Body of pancreas (tissue), 4 donors: Measurements from ENCODE around the gene CLTC. TPM values are rescaled to one million over a fixed set of nuclear protein-coding genes. Genes with fewer than 3 reads are reported as not detected.
"Not testable (repeated sequence)": the region's sequence is repeated elsewhere in the genome, so short reads cannot be mapped to it uniquely, and the experiment has no call there.

Experiments used
- ATAC-seq: fragments of 150-250 bp; one replicate; pipeline ENCODE4 v1.9.1; 2016
- DNase-seq, 4 donors: peaks; one replicate each; pipeline ENCODE4 v3.0.0-alpha.2; 2019
- H3K27ac ChIP-seq, 4 donors: fragments of 200-600 bp; sonication (generic); 1 replicate in 3 of 4; 2 replicates in 1 of 4; pipeline versions ENCODE4 v1.5.1 to v1.6.1; 2016 to 2019; ENCODE audit warnings: mild to moderate bottlenecking in 1 of 4, mixed read lengths in 1 of 4, moderate library complexity in 1 of 4
- H3K27me3 ChIP-seq, 2 donors: fragments of 200-600 bp; sonication (generic); one replicate each; pipeline ENCODE4 v1.6.0; 2016; ENCODE audit warnings: mild to moderate bottlenecking in 1 of 2
- H3K36me3 ChIP-seq, 2 donors: fragments of 200-600 bp; sonication (generic); replicated peaks in 1 of 2; 2 replicates each; pipeline ENCODE4 v1.5.1; 2016; ENCODE audit warnings: low read depth in 2 of 2; ENCODE audit not compliant: insufficient read depth in 1 of 2
- H3K4me1 ChIP-seq: fragments of 200-600 bp; sonication (generic); one replicate; pipeline ENCODE4 v1.6.0; 2016
- H3K4me3 ChIP-seq, 2 donors: fragments of 200-600 bp; sonication (generic); 1 replicate in 1 of 2; 2 replicates in 1 of 2; pipeline ENCODE4 v1.5.1; 2016 to 2019
- H3K9me3 ChIP-seq, 3 donors: fragments of 200-600 bp; sonication (generic); 1 replicate in 2 of 3; 2 replicates in 1 of 3; pipeline ENCODE4 v1.5.1; 2016
- CTCF ChIP-seq, 7 experiments: fragments of 450-650 bp in 4 of 7; fragments of 200-600 bp in 3 of 7; sonication (generic) in 3 of 7; IDR thresholded peaks; one replicate each; pipeline ENCODE4 v1.5.1; 2016 to 2019; ENCODE audit warnings: antibody characterized with exemption in 7 of 7
- POLR2A ChIP-seq, 3 donors: fragments of 450-650 bp; IDR thresholded peaks; one replicate each; pipeline ENCODE4 v1.6.1; 2016; ENCODE audit warnings: antibody characterized with exemption in 3 of 3, mild to moderate bottlenecking in 2 of 3
- WGBS, 2 donors: methylation state at CpG; one replicate each; pipeline ENCODE4 v1.1.5; 2017; 5-methylcytosine and 5-hydroxymethylcytosine counted together
- intact Hi-C: fragments of 100-400 bp; cut with DNase I; formaldehyde crosslinking; loops from one replicate; pipeline ENCODE4 v1.15.1; 2023
- total RNA-seq, 2 donors: library from RNA; depleted of rRNA; stranded (reverse); fragments of >200 nt; gene quantifications; one replicate each; pipeline ENCODE4 v1.1.0, GENCODE V29; 2016

Gene CLTC
- total RNA-seq, 2 donors from 2014 or later, result 78.1 to 112 TPM

GRCh38 chr17:59652119-59652518 lies 32.4 kb downstream of the CLTC start:
- intact Hi-C loops, result no loop called here
- no peak for DNase-seq
- H3K27me3 ChIP-seq, result no peaks in the 10 kb centered on the region
- no peak overlapping the region for H3K4me3 ChIP-seq
- TF ChIP-seq CTCF (IDR thresholded peaks at IDR 0.05), result no peak
- TF ChIP-seq POLR2A (IDR thresholded peaks at IDR 0.05), result no peak
- no peaks in the 10 kb centered on the region for H3K9me3 ChIP-seq
- H3K27ac ChIP-seq, result no peak overlapping the region
- no peak for ATAC-seq
- H3K36me3 ChIP-seq, result peaks cover 11 to 52% of the 10 kb centered on the region in 2 donors
- 91 to 100% methylated on average over 2 of the region's 2 CpGs for WGBS, 2 donors
- H3K4me1 ChIP-seq, result no peaks in the 10 kb centered on the region

- H3K27ac ChIP-seq, intact Hi-C loops, H3K9me3 ChIP-seq, H3K4me1 ChIP-seq, H3K27me3 ChIP-seq, H3K4me3 ChIP-seq, ATAC-seq: not testable (repeated sequence)
- DNase-seq, result peak in 1 of 4 donors; percentile 7
- H3K36me3 ChIP-seq, result peaks cover 16 to 46% of the 10 kb centered on the region in 2 donors
- WGBS, 2 donors, result 87 to 91% methylated on average over 7 of the region's 7 CpGs
Observed at GRCh38 chr17:59656624-59657023, 36.9 kb downstream of the CLTC start.

GRCh38 chr17:59666235-59666634 lies 46.5 kb downstream of the CLTC start:
- no peak for DNase-seq
- Histone ChIP-seq H3K4me3 (no peak overlapping the region), H3K27ac (no peak overlapping the region), H3K27me3 (no peaks in the 10 kb centered on the region), H3K36me3 (peaks cover 22 to 50% of the 10 kb centered on the region in 2 donors), H3K4me1 (no peaks in the 10 kb centered on the region), H3K9me3 (no peaks in the 10 kb centered on the region)
- TF ChIP-seq POLR2A (IDR thresholded peaks at IDR 0.05), result no peak
- TF ChIP-seq CTCF (IDR thresholded peaks at IDR 0.05), result no peak
- WGBS, 2 donors, result 75 to 81% methylated on average over 5 of the region's 5 CpGs
- no peak for ATAC-seq
- intact Hi-C loops, result no loop called here

- Histone ChIP-seq H3K27ac (peak overlapping the region in 1 of 4 donors; percentile 16), H3K27me3 (no peaks in the 10 kb centered on the region), H3K9me3 (no peaks in the 10 kb centered on the region), H3K4me3 (no peak overlapping the region), H3K4me1 (no peaks in the 10 kb centered on the region), H3K36me3 (peaks cover 22 to 39% of the 10 kb centered on the region in 2 donors)
- 66 to 81% methylated on average over 3 of the region's 3 CpGs for WGBS, 2 donors
- TF ChIP-seq POLR2A (IDR thresholded peaks at IDR 0.05) (no peak), CTCF (IDR thresholded peaks at IDR 0.05) (no peak)
- DNase-seq (no peak), ATAC-seq (no peak)
- intact Hi-C loops, result no loop called here
Observed at GRCh38 chr17:59668816-59669215, 49.1 kb downstream of the CLTC start.

GRCh38 chr17:59669411-59669810 lies 49.7 kb downstream of the CLTC start:
- TF ChIP-seq POLR2A (IDR thresholded peaks at IDR 0.05), result no peak
- no peak for TF ChIP-seq CTCF (IDR thresholded peaks at IDR 0.05)
- no peaks in the 10 kb centered on the region for H3K4me1 ChIP-seq
- H3K27ac ChIP-seq, result peak overlapping the region in 1 of 4 donors; percentile 16

More at GRCh38 chr17:59669411-59669810, 49.7 kb downstream of the CLTC start:
- Histone ChIP-seq H3K9me3 (no peaks in the 10 kb centered on the region), H3K27me3 (no peaks in the 10 kb centered on the region), H3K4me3 (no peak overlapping the region), H3K36me3 (peaks cover 22 to 37% of the 10 kb centered on the region in 2 donors)
- no peak for DNase-seq
- WGBS, 2 donors, result 41 to 42% methylated on average over 1 of the region's 1 CpG
- intact Hi-C loops, result no loop called here
- no peak for ATAC-seq
